OCI-LY1 (cell line): Measurements from ENCODE around the gene CTNNA3.
A peak's percentile ranks its signal among the peaks of the same experiment; 100 is the strongest.
"Not testable (repeated sequence)": the region's sequence is repeated elsewhere in the genome, so short reads cannot be mapped to it uniquely, and the experiment has no call there.

ENCODE experiments used
- H2AFZ ChIP-seq: fragments of 200-600 bp; sonication (generic), shearing (Covaris generic); 2 replicates; pipeline ENCODE4 v1.6.0; 2014; ENCODE audit warnings: antibody characterized with exemption, mild to moderate bottlenecking, low read length
- H3F3A ChIP-seq: fragments of 200-600 bp; sonication (generic), shearing (Covaris generic); 2 replicates; pipeline ENCODE4 v1.6.0; 2014; ENCODE audit warnings: mild to moderate bottlenecking, antibody characterized with exemption, low read length, moderate library complexity; ENCODE audit not compliant: insufficient read depth
- H3K27ac ChIP-seq: fragments of 200-600 bp; sonication (generic); 2 replicates; pipeline ENCODE4 v1.5.1; 2014; ENCODE audit warnings: low read length, mixed run types, mild to moderate bottlenecking, low read depth; ENCODE audit not compliant: poor library complexity, severe bottlenecking
- H3K27me3 ChIP-seq: fragments of 200-600 bp; sonication (generic); 2 replicates; pipeline ENCODE4 v1.6.0; 2014; ENCODE audit warnings: antibody characterized with exemption, mild to moderate bottlenecking, low read length, moderate library complexity; ENCODE audit not compliant: insufficient read depth
- H3K36me3 ChIP-seq: fragments of 200-600 bp; sonication (generic); 2 replicates; pipeline ENCODE4 v1.6.1; 2014; ENCODE audit warnings: mild to moderate bottlenecking, antibody characterized with exemption, low read length, moderate library complexity, mixed read lengths; ENCODE audit not compliant: insufficient read depth
- H3K4me1 ChIP-seq: fragments of 200-600 bp; sonication (generic); 2 replicates; pipeline ENCODE4 v1.5.1; 2014; ENCODE audit warnings: mild to moderate bottlenecking, low read length, moderate library complexity; ENCODE audit not compliant: insufficient read depth, severe bottlenecking
- H3K4me2 ChIP-seq: fragments of 200-600 bp; sonication (generic), shearing (Covaris generic); 2 replicates; pipeline ENCODE4 v1.6.1; 2014; ENCODE audit warnings: low read length
- H3K4me3 ChIP-seq: fragments of 200-600 bp; sonication (generic); 2 replicates; pipeline ENCODE4 v1.5.1; 2014; ENCODE audit warnings: low read length, low read depth, mild to moderate bottlenecking, mixed read lengths; ENCODE audit not compliant: poor library complexity, severe bottlenecking
- H3K79me2 ChIP-seq: fragments of 200-600 bp; shearing (Covaris generic); 2 replicates; pipeline ENCODE4 v1.6.1; 2016; ENCODE audit warnings: mixed run types, low read length, mixed read lengths; ENCODE audit not compliant: insufficient read depth
- H3K9ac ChIP-seq: fragments of 200-600 bp; sonication (generic), shearing (Covaris generic); 2 replicates; pipeline ENCODE4 v1.6.1; 2014; ENCODE audit warnings: mild to moderate bottlenecking, low read length, mixed read lengths
- H3K9me2 ChIP-seq: fragments of 200-600 bp; sonication (generic), shearing (Covaris generic); 2 replicates; pipeline ENCODE4 v1.6.1; 2014; ENCODE audit warnings: low read depth, mild to moderate bottlenecking, low read length, mixed read lengths
- H3K9me3 ChIP-seq: fragments of 200-600 bp; shearing (Covaris generic); 2 replicates; pipeline ENCODE4 v1.6.1; 2014; ENCODE audit warnings: low read length, mixed read lengths
- H4K20me1 ChIP-seq: fragments of 200-600 bp; sonication (generic), shearing (Covaris generic); 2 replicates; pipeline ENCODE4 v1.6.0; 2016; ENCODE audit warnings: mild to moderate bottlenecking, low read length; ENCODE audit not compliant: insufficient read depth
- EZH2 ChIP-seq: fragments of 200-600 bp; sonication (generic), shearing (Covaris generic); IDR thresholded peaks from 2 replicates; pipeline ENCODE4 v1.8.0; 2017; ENCODE audit warnings: borderline replicate concordance, mixed run types, mild to moderate bottlenecking, antibody characterized with exemption, low read length, moderate library complexity, mixed read lengths
- TF ChIP-seq, protein P1 (sequence below): fragments of 200-600 bp; sonication (generic), shearing (Covaris generic); IDR thresholded peaks from 2 replicates; pipeline ENCODE4 v1.5.1; 2017; ENCODE audit warnings: mild to moderate bottlenecking, antibody characterized with exemption, low read length, moderate library complexity, mixed read lengths

Gene CTNNA3

DNA sequence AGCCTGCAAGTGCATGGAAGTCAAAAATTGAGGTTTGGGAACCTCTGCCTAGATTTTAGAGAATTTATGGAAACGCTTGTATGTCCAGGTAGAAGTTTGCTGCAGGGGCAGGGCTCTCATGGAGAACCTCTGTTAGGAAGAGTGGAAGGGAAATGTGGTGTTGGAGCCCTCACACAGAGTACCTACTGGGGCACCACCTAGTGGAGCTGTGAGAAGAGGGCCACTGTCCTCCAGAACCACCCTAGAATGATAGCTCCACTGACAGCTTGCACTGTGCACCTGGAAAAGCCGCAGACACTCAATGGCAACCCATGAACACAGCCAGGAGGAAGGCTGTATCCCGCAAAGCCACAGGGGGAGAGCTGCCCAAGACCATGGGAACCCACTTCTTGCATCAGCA, 165.0 kb downstream of the CTNNA3 start:
- H2AFZ ChIP-seq, H3K27ac ChIP-seq: not testable (repeated sequence)

DNA sequence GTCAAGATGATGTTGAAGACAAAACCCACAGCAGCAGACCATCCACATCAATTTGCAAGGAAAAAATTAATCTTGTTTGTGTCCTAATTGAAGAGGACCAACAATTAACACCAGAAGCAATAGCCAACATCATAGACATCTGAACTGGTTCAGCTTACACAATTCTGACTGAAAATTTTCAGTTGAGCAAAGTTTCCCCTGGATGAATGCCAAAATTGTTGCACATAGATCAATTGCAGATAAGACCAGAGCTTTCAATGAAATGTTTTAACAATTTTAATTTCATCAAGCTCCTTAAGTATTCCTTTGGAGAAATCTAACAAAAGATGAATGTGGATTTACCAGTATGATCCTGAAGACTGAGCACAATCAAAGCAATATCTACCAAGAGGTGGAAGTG, 168.6 kb downstream of the CTNNA3 start:
- H3K79me2 ChIP-seq: no peaks in the 10 kb centered on the region
- no peak for TF ChIP-seq EZH2
- TF ChIP-seq, protein P1, sequence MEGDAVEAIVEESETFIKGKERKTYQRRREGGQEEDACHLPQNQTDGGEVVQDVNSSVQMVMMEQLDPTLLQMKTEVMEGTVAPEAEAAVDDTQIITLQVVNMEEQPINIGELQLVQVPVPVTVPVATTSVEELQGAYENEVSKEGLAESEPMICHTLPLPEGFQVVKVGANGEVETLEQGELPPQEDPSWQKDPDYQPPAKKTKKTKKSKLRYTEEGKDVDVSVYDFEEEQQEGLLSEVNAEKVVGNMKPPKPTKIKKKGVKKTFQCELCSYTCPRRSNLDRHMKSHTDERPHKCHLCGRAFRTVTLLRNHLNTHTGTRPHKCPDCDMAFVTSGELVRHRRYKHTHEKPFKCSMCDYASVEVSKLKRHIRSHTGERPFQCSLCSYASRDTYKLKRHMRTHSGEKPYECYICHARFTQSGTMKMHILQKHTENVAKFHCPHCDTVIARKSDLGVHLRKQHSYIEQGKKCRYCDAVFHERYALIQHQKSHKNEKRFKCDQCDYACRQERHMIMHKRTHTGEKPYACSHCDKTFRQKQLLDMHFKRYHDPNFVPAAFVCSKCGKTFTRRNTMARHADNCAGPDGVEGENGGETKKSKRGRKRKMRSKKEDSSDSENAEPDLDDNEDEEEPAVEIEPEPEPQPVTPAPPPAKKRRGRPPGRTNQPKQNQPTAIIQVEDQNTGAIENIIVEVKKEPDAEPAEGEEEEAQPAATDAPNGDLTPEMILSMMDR: no peak
- H2AFZ ChIP-seq: no peak overlapping the region

More for the DNA sequence above, 165.0 kb downstream of the CTNNA3 start:
- not testable (repeated sequence) for H3K9me3 ChIP-seq, H3K36me3 ChIP-seq, H3K9me2 ChIP-seq, H3K4me3 ChIP-seq, H3K27me3 ChIP-seq, H4K20me1 ChIP-seq, H3K4me1 ChIP-seq, H3F3A ChIP-seq, H3K9ac ChIP-seq, H3K4me2 ChIP-seq, H3K79me2 ChIP-seq
- TF ChIP-seq, protein P1: peak; percentile 9; the same call in 1 of the 2 replicates

DNA sequence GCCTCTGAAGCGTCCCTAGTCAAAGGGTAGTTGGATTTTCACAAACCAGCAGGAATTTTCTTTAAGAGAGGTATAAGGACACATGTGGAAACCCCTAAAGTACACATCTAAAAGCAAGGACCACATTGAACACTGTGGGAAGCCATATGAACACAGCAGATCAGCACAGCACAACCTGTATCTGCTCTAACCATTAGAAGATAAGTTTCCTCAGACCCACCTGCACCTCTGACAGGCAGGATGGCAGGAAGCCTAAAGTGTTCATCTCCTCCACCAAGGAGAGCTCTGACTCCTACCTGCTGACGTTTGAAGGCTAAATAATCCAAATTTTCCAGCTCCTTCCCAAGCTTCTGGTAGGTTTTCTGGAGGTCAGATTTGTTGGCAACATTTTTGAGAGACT, 174.4 kb downstream of the CTNNA3 start:
- no peak overlapping the region for H3K4me3 ChIP-seq
- H3K27me3 ChIP-seq: no peaks in the 10 kb centered on the region
- H4K20me1 ChIP-seq: no peaks in the 10 kb centered on the region
- no peaks in the 10 kb centered on the region for H3K4me1 ChIP-seq
- H3K27ac ChIP-seq: no peak overlapping the region
- H3K9me2 ChIP-seq: no peaks in the 10 kb centered on the region
- H3K4me2 ChIP-seq: no peak overlapping the region
- no peaks in the 10 kb centered on the region for H3K79me2 ChIP-seq
- H2AFZ ChIP-seq: no peak overlapping the region
- H3K9ac ChIP-seq: no peak overlapping the region
- TF ChIP-seq, protein P1: no peak
- TF ChIP-seq EZH2: no peak
- no peaks in the 10 kb centered on the region for H3K9me3 ChIP-seq
- H3F3A ChIP-seq: no peaks in the 10 kb centered on the region
- no peaks in the 10 kb centered on the region for H3K36me3 ChIP-seq

More for the DNA sequence above, 168.6 kb downstream of the CTNNA3 start:
- H3K27ac ChIP-seq: no peak overlapping the region
- H4K20me1 ChIP-seq: no peaks in the 10 kb centered on the region
- H3K4me3 ChIP-seq: no peak overlapping the region
- no peak overlapping the region for H3K9ac ChIP-seq
- no peaks in the 10 kb centered on the region for H3K9me2 ChIP-seq
- no peaks in the 10 kb centered on the region for H3F3A ChIP-seq
- H3K27me3 ChIP-seq: no peaks in the 10 kb centered on the region
- H3K4me2 ChIP-seq: no peak overlapping the region
- H3K4me1 ChIP-seq: no peaks in the 10 kb centered on the region
- H3K9me3 ChIP-seq: no peaks in the 10 kb centered on the region
- no peaks in the 10 kb centered on the region for H3K36me3 ChIP-seq
